Skin of body (tissue), 2 donors: ENCODE data around the gene EPB41L2. TPM values are rescaled to one million over a fixed set of nuclear protein-coding genes. Genes with fewer than 3 reads are reported as not detected.

Experiments used
- DNase-seq: peaks from one replicate; lab custom pipeline; 2025; lab: John Stamatoyannopoulos, UW
- total RNA-seq: library from RNA; depleted of rRNA; stranded (reverse); fragments of >200 nt; gene quantifications from one replicate; pipeline ENCODE4 v1.2.3, GENCODE V29; 2014

EPB41L2 gene
- total RNA-seq, 1 donor from 2014 or later = 187 TPM

- no peak for DNase-seq
Measured at GRCh38 chr6:130913120-130913519, 149.9 kb downstream of the EPB41L2 start.

GRCh38 chr6:130912434-130912833 is 150.6 kb downstream of the EPB41L2 start:
- DNase-seq = peak; percentile 17

GRCh38 chr6:130908958-130909357 is 154.1 kb downstream of the EPB41L2 start:
- DNase-seq = no peak

GRCh38 chr6:130908188-130908587 is 154.9 kb downstream of the EPB41L2 start:
- no peak for DNase-seq

GRCh38 chr6:130907687-130908086 is 155.4 kb downstream of the EPB41L2 start:
- no peak for DNase-seq

GRCh38 chr6:130906736-130907381 is 156.2 kb downstream of the EPB41L2 start:
- no peak for DNase-seq

- no peak for DNase-seq
Measured at GRCh38 chr6:130903602-130904001, 159.4 kb downstream of the EPB41L2 start.

GRCh38 chr6:130903007-130903406 is 160.0 kb downstream of the EPB41L2 start:
- DNase-seq = no peak

GRCh38 chr6:130900913-130901312 is 162.1 kb downstream of the EPB41L2 start:
- no peak for DNase-seq

GRCh38 chr6:130896249-130896648 is 166.8 kb downstream of the EPB41L2 start:
- DNase-seq = no peak

GRCh38 chr6:130895516-130895915 is 167.5 kb downstream of the EPB41L2 start:
- DNase-seq = peak; percentile 3

- DNase-seq = no peak
Measured at GRCh38 chr6:130893766-130894165, 169.3 kb downstream of the EPB41L2 start.

GRCh38 chr6:130893277-130893676 is 169.8 kb downstream of the EPB41L2 start:
- DNase-seq = no peak

- DNase-seq = peak; percentile 37
Measured at GRCh38 chr6:130890521-130890971, 172.5 kb downstream of the EPB41L2 start.

- no peak for DNase-seq
Measured at GRCh38 chr6:130889423-130889822, 173.6 kb downstream of the EPB41L2 start.

GRCh38 chr6:130888246-130888645 is 174.8 kb downstream of the EPB41L2 start:
- no peak for DNase-seq

- no peak for DNase-seq
Measured at GRCh38 chr6:130886966-130887365, 176.1 kb downstream of the EPB41L2 start.

GRCh38 chr6:130885392-130886192 is 177.5 kb downstream of the EPB41L2 start:
- peak; percentile 72 for DNase-seq

GRCh38 chr6:130882370-130882769 is 180.7 kb downstream of the EPB41L2 start:
- DNase-seq = no peak

- DNase-seq = no peak
Measured at GRCh38 chr6:130879826-130880225, 183.2 kb downstream of the EPB41L2 start.

GRCh38 chr6:130873746-130874145 is 189.3 kb downstream of the EPB41L2 start:
- no peak for DNase-seq

- DNase-seq = no peak
Measured at GRCh38 chr6:130872250-130873095, 190.6 kb downstream of the EPB41L2 start.
